GM21619 (cell line): Measurements from ENCODE around the gene SEMA6B.
"Not testable (repeated sequence)": the region's sequence is repeated elsewhere in the genome, so short reads cannot be mapped to it uniquely, and the experiment has no call there.

Source experiments
- ATAC-seq: cut with Tn5 transposase; IDR thresholded peaks from one replicate; pipeline ENCODE4 v1.9.1; 2021; ENCODE audit not compliant: unreplicated experiment

SEMA6B gene, protein sequence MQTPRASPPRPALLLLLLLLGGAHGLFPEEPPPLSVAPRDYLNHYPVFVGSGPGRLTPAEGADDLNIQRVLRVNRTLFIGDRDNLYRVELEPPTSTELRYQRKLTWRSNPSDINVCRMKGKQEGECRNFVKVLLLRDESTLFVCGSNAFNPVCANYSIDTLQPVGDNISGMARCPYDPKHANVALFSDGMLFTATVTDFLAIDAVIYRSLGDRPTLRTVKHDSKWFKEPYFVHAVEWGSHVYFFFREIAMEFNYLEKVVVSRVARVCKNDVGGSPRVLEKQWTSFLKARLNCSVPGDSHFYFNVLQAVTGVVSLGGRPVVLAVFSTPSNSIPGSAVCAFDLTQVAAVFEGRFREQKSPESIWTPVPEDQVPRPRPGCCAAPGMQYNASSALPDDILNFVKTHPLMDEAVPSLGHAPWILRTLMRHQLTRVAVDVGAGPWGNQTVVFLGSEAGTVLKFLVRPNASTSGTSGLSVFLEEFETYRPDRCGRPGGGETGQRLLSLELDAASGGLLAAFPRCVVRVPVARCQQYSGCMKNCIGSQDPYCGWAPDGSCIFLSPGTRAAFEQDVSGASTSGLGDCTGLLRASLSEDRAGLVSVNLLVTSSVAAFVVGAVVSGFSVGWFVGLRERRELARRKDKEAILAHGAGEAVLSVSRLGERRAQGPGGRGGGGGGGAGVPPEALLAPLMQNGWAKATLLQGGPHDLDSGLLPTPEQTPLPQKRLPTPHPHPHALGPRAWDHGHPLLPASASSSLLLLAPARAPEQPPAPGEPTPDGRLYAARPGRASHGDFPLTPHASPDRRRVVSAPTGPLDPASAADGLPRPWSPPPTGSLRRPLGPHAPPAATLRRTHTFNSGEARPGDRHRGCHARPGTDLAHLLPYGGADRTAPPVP

GRCh38 chr19:4559569-4559968 lies at the start of gene SEMA6B:
Gene SEMA6B, minus strand, starts transcription at chr19:4559684. Its CDS starts 1,227 bp downstream, at chr19:4558457.
- no peak for ATAC-seq

GRCh38 chr19:4606921-4607678 lies 47.6 kb upstream of the SEMA6B start:
- no peak for ATAC-seq

GRCh38 chr19:4606181-4606580 lies 46.7 kb upstream of the SEMA6B start:
- no peak for ATAC-seq

GRCh38 chr19:4604912-4605311 lies 45.4 kb upstream of the SEMA6B start:
- no peak for ATAC-seq

GRCh38 chr19:4602915-4603314 lies 43.4 kb upstream of the SEMA6B start:
- ATAC-seq: no peak

GRCh38 chr19:4602173-4602788 lies 42.8 kb upstream of the SEMA6B start:
- no peak for ATAC-seq

GRCh38 chr19:4600893-4601292 lies 41.4 kb upstream of the SEMA6B start:
- ATAC-seq: no peak

- ATAC-seq: no peak
Observed at GRCh38 chr19:4600082-4600481, 40.6 kb upstream of the SEMA6B start.

GRCh38 chr19:4598712-4599111 lies 39.2 kb upstream of the SEMA6B start:
- no peak for ATAC-seq

DNA sequence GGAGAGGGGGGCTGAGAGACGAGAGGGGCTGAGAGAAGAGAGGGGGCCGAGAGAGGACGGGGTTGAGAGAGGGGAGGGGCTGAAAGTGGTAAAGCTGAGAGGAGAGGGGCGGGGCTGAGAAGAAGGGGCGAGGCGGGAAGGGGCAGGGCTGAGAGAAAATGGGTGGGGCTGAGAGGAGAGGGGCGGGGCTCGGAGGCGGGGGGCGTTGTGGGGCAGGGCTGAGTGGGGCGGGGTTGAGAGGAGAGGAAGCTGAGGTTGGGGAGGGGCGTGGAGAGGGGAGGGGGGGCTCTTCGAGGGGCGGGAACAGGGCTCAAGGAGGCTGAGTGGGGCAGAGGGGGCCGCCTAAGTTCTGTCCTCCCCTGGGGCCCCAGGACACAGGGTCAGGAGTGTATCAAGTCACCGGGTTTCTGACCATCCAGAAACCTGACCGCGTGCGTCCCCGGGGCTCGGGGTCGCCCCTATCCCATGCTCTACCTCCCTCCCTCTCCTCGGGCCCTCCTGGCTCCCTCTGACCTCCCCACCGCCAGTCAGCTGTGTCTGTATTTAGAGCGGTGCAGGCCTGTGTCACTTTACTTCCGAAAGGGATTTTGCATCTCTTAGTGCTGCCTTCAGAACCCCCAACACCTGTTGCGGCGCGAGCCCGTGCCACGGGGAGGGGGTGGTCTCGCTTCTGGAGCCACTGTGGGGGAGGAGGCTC lies 38.6 kb upstream of the SEMA6B start:
- no peak for ATAC-seq

DNA sequence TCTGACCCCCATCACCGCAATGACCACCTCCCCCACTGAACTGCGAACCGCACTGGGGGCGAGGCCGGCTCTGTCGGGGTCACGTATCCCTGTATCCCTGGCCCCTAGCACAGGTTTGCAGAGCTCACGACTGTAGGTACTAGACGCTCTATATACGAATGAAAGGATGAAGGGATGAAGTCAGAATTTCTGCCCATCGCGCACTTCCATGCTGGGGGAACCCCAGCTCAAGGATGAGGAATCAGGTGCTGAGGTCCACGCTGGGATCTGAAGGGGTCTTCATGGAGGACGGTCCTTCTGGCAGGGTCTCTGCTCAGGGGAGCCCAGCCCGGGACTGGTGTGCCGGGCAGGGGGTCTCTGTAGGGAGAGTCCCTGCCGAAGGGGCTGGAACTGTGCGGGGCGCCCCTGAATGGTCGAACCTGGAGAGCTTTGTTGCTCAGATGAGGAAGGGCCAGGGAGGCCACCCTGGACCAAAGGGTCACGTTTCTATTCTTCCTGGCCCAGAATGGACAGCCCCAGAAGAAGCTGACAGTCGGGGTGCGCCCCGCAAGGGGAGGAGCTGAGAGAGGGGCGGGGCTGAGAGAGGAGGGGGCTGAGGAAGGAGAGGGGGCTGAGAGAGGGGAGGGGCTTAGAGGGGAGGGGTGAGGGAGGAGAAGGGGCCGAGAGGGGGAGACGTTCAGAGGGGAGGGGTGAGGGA lies 37.9 kb upstream of the SEMA6B start:
- ATAC-seq: no peak

DNA sequence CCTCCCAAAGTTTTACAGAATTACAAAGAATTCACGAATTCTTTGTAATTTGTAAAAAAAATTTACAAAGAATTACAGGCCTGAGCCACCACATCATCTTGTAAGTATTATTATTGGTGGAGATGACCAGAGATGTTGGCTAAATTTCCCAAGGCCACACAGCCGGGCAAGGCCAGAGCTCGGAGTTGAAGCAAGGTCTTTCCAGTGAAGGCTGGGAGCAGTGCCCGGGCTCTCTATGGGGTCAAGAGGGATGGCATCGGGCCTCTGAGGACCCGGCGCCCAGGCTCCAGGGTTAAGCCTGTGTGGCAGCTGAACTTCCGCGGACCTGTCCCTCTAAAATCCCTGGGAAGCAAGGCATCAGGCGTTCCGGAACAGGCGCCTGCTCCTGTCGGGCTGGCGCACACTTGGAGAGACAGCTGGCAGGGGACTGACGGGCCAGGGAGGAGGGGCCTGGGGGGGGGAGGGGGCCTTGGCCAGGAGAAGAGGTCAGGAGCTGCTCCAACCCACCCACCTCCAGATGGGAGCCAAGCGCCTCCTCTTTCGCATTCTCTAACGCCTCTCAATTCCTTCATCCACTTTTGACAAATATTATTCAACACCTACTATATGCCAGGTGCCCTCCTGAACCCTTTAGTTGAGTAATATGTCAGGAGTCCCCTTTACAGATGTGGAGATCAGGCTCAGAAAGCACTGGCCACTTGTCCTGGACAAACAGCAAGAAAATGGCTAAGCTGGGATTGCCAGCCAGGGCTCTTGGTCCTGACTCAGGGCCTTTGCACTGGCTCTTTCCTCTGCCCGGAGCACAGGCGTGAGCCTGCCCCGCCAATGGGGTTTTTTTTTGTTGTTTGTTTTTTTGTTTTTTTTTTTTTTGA lies 36.8 kb upstream of the SEMA6B start:
- no peak for ATAC-seq

- not testable (repeated sequence) for ATAC-seq
Observed at GRCh38 chr19:4595158-4595557, 35.7 kb upstream of the SEMA6B start.

GRCh38 chr19:4594201-4594600 lies 34.7 kb upstream of the SEMA6B start:
- ATAC-seq: no peak

DNA sequence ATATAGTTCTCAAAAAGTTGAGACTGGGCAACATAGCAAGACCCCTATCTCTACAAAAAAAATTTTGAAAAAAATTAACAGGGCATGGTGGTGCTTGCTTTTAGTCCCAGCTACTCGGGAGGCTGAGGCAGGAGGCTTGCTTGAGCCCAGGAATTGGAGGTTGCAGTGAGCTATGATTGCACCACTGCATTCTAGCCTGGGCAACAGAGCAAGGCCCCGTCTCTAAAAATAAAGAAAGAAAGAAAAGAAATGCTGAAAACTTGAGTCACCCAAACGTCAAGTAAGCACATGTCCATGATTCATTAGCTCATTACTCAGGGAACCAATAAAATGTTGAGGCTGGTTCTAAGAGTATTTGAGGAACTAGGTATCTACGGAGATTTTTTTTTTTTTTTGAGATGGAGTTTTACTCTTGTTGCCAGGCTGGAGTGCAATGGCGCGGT lies 33.9 kb upstream of the SEMA6B start:
- ATAC-seq: no peak

GRCh38 chr19:4592445-4592844 lies 33.0 kb upstream of the SEMA6B start:
- no peak for ATAC-seq

DNA sequence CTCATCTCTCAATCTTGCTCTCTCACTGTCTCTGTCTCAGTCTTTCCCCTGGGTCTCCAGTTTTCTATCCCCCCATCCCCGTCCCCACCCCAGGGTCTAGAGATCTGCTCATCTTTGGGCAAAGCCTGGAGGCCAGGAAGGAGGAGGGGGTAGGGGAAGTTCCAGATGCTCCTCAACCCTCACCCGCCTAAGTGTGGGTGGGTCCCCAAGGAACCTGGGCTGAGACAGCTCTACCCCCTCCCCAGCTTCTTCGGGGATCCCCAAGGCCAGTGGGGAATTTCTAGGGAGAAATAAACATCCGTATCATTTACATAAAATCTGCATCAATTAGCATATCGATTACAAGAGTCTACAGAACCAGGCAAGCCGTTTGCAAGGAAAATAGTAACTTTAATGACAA lies 31.8 kb upstream of the SEMA6B start:
- ATAC-seq: no peak

- ATAC-seq: no peak
Observed at GRCh38 chr19:4590559-4590958, 31.1 kb upstream of the SEMA6B start.
